ENCODE data around the gene ZIM2. TPM values are rescaled to one million over a fixed set of nuclear protein-coding genes. Genes with fewer than 3 reads are reported as not detected.

ZIM2 gene
- total RNA-seq, 1 experiment from 2014 or later = not detected

DNA sequence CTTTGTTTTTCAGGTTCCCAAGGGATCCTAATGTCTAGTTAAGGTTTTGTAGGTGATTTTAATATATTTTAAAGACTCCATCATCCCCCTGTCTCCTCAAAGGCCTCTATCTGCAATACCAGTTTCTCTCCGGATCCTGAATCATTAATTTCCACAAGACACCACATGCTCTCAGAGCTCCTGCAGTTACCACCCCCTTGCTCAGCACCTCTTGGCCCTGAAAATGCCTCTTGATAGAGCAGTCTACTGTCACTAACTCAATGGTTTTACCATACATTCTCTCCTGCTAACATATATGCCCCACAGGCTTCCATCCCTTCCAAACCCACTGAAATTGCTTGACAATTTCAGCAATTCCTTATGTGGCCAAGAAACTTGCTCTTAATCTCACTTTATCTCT lies 1.9 kb upstream of the ZIM2 start:
- H3K9me3 ChIP-seq (ENCODE audit: insufficient read depth, low read depth) = peaks cover 5% of the 10 kb centered on the region; the same call in 1 of the 2 replicates
- no peak overlapping the region for H3K4me2 ChIP-seq
- H3F3A ChIP-seq (ENCODE audit: insufficient read depth, low read depth) = no peaks in the 10 kb centered on the region
- ChIA-PET POLR2A (ENCODE audit: unreplicated experiment) (no interaction called here), CTCF (no interaction called here)
- H3K27me3 ChIP-seq (ENCODE audit: insufficient read depth, low read depth) = no peaks in the 10 kb centered on the region
- H4K20me1 ChIP-seq (ENCODE audit: insufficient read depth) = no peaks in the 10 kb centered on the region
- BruUV-seq (replicated peaks) = no TSS peak
- no peak overlapping the region for H3K4me3 ChIP-seq
- no peaks in the 10 kb centered on the region for H3K4me1 ChIP-seq (replicated peaks; ENCODE audit: insufficient read depth)
- H3K9me2 ChIP-seq (ENCODE audit: insufficient read depth) = no peaks in the 10 kb centered on the region
- H3K79me2 ChIP-seq (ENCODE audit: low read depth) = no peaks in the 10 kb centered on the region
- H3K36me3 ChIP-seq (ENCODE audit: low read depth) = no peaks in the 10 kb centered on the region
- no peak overlapping the region for H2AFZ ChIP-seq
- no peak for DNase-seq
- TF ChIP-seq EZH2 (IDR thresholded peaks at IDR 0.05; ENCODE audit: low read depth) = no peak
- no peak overlapping the region for H3K27ac ChIP-seq
- intact Hi-C loops (cut with micrococcal nuclease; ENCODE audit: unreplicated experiment) = no loop called here

DNA sequence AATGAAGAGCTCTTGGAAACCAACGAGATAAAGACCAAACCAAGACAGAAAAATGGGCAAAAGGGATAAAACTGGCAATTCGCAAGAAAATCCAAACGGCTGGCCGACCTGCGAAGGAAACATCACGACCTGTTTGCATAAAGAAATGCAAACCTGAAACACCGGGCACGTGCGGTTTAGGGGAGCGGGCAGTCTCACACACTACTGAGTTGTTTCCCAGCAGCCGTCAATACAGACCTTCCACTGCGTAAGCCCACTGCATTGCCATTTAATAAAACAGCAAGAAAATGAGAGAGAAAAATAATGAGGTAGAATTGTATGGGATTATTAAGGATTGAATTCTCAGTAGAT lies 642 bp upstream of the ZIM2 start:
- DNase-seq = no peak
- H2AFZ ChIP-seq = no peak overlapping the region
- H3K9me3 ChIP-seq (ENCODE audit: insufficient read depth, low read depth) = peaks cover 5% of the 10 kb centered on the region; the same call in 1 of the 2 replicates
- no peaks in the 10 kb centered on the region for H4K20me1 ChIP-seq (ENCODE audit: insufficient read depth)
- no peaks in the 10 kb centered on the region for H3F3A ChIP-seq (ENCODE audit: insufficient read depth, low read depth)
- H3K27ac ChIP-seq = no peak overlapping the region
- no peak overlapping the region for H3K4me3 ChIP-seq
- no peaks in the 10 kb centered on the region for H3K27me3 ChIP-seq (ENCODE audit: insufficient read depth, low read depth)
- H3K9me2 ChIP-seq (ENCODE audit: insufficient read depth) = no peaks in the 10 kb centered on the region
- H3K36me3 ChIP-seq (ENCODE audit: low read depth) = no peaks in the 10 kb centered on the region
- CTCF ChIA-PET = no interaction called here
- no peaks in the 10 kb centered on the region for H3K4me1 ChIP-seq (replicated peaks; ENCODE audit: insufficient read depth)
- no TSS peak for BruUV-seq (replicated peaks)
- no peak for TF ChIP-seq CTCF (conservative IDR thresholded peaks at IDR 0.05)
- TF ChIP-seq EZH2 (IDR thresholded peaks at IDR 0.05; ENCODE audit: low read depth) = no peak
- H3K4me2 ChIP-seq = no peak overlapping the region
- POLR2A ChIA-PET (ENCODE audit: unreplicated experiment) = no interaction called here
- no peaks in the 10 kb centered on the region for H3K79me2 ChIP-seq (ENCODE audit: low read depth)
- intact Hi-C loops (cut with micrococcal nuclease; ENCODE audit: unreplicated experiment) = no loop called here

DNA sequence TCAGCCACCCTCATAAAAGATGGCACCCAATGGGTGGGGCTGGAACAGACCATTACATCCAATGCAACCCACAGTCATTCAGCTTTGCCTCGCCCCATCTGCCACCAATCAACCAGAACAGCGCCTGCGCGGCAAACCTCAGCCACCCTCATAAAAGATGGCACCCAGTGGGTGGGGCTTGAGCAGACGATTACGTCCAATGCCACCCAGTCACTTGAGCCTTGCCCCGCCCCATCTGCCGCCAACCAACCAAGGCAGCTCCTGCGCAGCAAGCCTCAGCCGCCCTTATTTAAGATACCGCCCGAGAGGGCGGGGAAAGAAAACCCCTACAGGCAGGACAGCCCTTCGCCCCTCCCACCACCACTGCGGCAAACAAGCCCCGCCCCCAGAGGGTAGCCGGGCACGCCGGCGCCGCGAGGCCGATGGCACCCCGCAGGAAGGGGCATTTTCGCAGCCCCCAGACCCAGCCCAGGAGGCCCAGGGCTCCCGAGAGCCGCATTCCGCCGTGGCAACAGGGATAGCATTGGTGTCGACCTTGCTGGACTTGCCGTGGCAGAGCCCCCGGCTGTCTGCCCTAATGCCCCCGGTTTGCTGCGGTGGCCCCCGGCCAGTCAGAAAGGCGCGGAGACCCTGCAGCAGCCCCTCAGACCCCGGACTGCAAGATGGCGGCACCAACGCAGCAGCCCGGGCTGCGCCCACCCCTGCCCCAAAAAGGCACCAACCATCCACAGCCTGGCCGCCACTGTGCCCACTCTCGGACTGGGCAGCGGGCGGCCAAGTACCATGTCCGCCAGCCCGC lies 675 bp downstream of the ZIM2 start:
- BruUV-seq (replicated peaks) = no TSS peak
- TF ChIP-seq EZH2 (IDR thresholded peaks at IDR 0.05; ENCODE audit: low read depth) (no peak), CTCF (conservative IDR thresholded peaks at IDR 0.05) (no peak)
- Histone ChIP-seq H3K4me2 (no peak overlapping the region), H3K27me3 (ENCODE audit: insufficient read depth, low read depth) (no peaks in the 10 kb centered on the region), H4K20me1 (ENCODE audit: insufficient read depth) (no peaks in the 10 kb centered on the region), H3K4me3 (no peak overlapping the region), H3K27ac (no peak overlapping the region), H3K4me1 (replicated peaks; ENCODE audit: insufficient read depth) (no peaks in the 10 kb centered on the region), H3K9me3 (ENCODE audit: insufficient read depth, low read depth) (peaks cover 5% of the 10 kb centered on the region; the same call in 1 of the 2 replicates), H3K9me2 (ENCODE audit: insufficient read depth) (no peaks in the 10 kb centered on the region), H3K36me3 (ENCODE audit: low read depth) (no peaks in the 10 kb centered on the region), H2AFZ (no peak overlapping the region), H3F3A (ENCODE audit: insufficient read depth, low read depth) (no peaks in the 10 kb centered on the region), H3K79me2 (ENCODE audit: low read depth) (no peaks in the 10 kb centered on the region)
- ChIA-PET CTCF (no interaction called here), POLR2A (ENCODE audit: unreplicated experiment) (no interaction called here)
- intact Hi-C loops (cut with micrococcal nuclease; ENCODE audit: unreplicated experiment) = no loop called here
- DNase-seq = no peak

Data from PC-9 (cell line).